Small intestine (tissue), 16 donors: ENCODE measurements around the gene LDHB. TPM values are rescaled to one million over a fixed set of nuclear protein-coding genes. Genes with fewer than 3 reads are reported as not detected.

Experiments
- DNase-seq, 2 donors: peaks; one replicate each; pipeline versions ENCODE4 v3.0.0 to v3.0.0-alpha.2; 2013
- FAIRE-seq: peaks from 2 replicates; lab custom pipeline; 2012; peaks lifted over from hg19 to GRCh38; lab: Jason Lieb, UNC
- H3K27ac ChIP-seq, 3 donors: one replicate each; pipeline ENCODE4 v1.5.1; 2013; ENCODE audit warnings: low read length in 2 of 3, mild to moderate bottlenecking in 2 of 3, control low read depth in 1 of 3, inconsistent platforms in 1 of 3, low read depth in 1 of 3, moderate library complexity in 1 of 3
- H3K27me3 ChIP-seq, 3 donors: one replicate each; pipeline ENCODE4 v1.6.1; 2013; ENCODE audit warnings: low read length in 3 of 3, inconsistent platforms in 1 of 3; ENCODE audit not compliant: control insufficient read depth in 3 of 3, insufficient read depth in 3 of 3
- H3K36me3 ChIP-seq, 3 donors: one replicate each; pipeline ENCODE4 v1.6.1; 2013; ENCODE audit warnings: low read length in 3 of 3, inconsistent platforms in 1 of 3, low read depth in 1 of 3, mild to moderate bottlenecking in 1 of 3, moderate library complexity in 1 of 3; ENCODE audit not compliant: control insufficient read depth in 3 of 3, insufficient read depth in 2 of 3
- H3K4me1 ChIP-seq, 3 donors: one replicate each; pipeline ENCODE4 v1.6.1; 2013; ENCODE audit warnings: low read length in 2 of 3, inconsistent platforms in 1 of 3, low read depth in 1 of 3, mild to moderate bottlenecking in 1 of 3, moderate library complexity in 1 of 3; ENCODE audit not compliant: control insufficient read depth in 3 of 3, insufficient read depth in 2 of 3
- H3K4me3 ChIP-seq, 3 donors: one replicate each; pipeline ENCODE4 v1.5.1; 2013; ENCODE audit warnings: low read length in 3 of 3, control low read depth in 1 of 3, inconsistent platforms in 1 of 3, low read depth in 1 of 3, mild to moderate bottlenecking in 1 of 3, moderate library complexity in 1 of 3
- H3K9me3 ChIP-seq, 2 donors: one replicate each; pipeline ENCODE4 v1.6.1; 2013; ENCODE audit warnings: low read depth in 1 of 2, low read length in 1 of 2; ENCODE audit not compliant: control insufficient read depth in 2 of 2, insufficient read depth in 1 of 2
- WGBS, 3 donors: extraction: QIAGEN DNeasy Blood & Tissue Kit; methylation state at CpG; one replicate each; pipeline ENCODE4 v1.1.7; 2013; 5-methylcytosine and 5-hydroxymethylcytosine counted together
- long read RNA-seq, 10 donors: transcript quantifications; one replicate each; lab custom pipeline, GENCODE V29; 2026
- polyA plus RNA-seq, 4 donors: library from polyadenylated mRNA; stranded (reverse) in 3 of 4; unstranded in 1 of 4; fragments of 200-250 nt in 3 of 4; fragments of 120-200 nt in 1 of 4; gene quantifications; one replicate each; pipeline versions ENCODE4 v1.2.1 to v1.2.3, GENCODE V29; 2013
- donor health status: healthy with polysubstance abuse.
- donor health status: control.
- donor health status: control.
- donor health status: Bipolar disorder and iron deficiency.
- donor health status: healthy.

LDHB gene
- 100 to 1,000 TPM in 3 of 4 donors, 10 to 100 TPM in 1; 19.5 to 513 (median 154) TPM for polyA plus RNA-seq
- long read RNA-seq, donor 1, transcript LDHB-210 (2 exons, 544 nt), result minor isoform, 7 of 473 reads
- long read RNA-seq, donor 1, transcript LDHB-209 (2 exons, 672 nt), result minor isoform, 21 of 473 reads
- long read RNA-seq, donor 1, transcript LDHB-206 (3 exons, 678 nt), result minor isoform, 29 of 473 reads
- long read RNA-seq, donor 1, transcript LDHB-201 (8 exons, 1,303 nt), result major isoform, 345 of 473 reads
- long read RNA-seq, donor 1, partial matches to known transcripts, result 65 of 473 reads
- long read RNA-seq, donor 1, other reads (novel, unspliced or antisense), result 5 of 473 reads
- long read RNA-seq, donor 2, transcript LDHB-201 (8 exons, 1,303 nt), result major isoform, 104 of 140 reads
- long read RNA-seq, donor 2, transcript LDHB-206 (3 exons, 678 nt), result minor isoform, 14 of 140 reads
- long read RNA-seq, donor 2, transcript LDHB-209 (2 exons, 672 nt), result minor isoform, 7 of 140 reads
- long read RNA-seq, donor 2, partial matches to known transcripts, result 13 of 140 reads
- long read RNA-seq, donor 2, other reads (novel, unspliced or antisense), result 0 of 140 reads
- long read RNA-seq, donor 3, transcript LDHB-201 (8 exons, 1,303 nt), result major isoform, 143 of 218 reads
- long read RNA-seq, donor 3, transcript LDHB-209 (2 exons, 672 nt), result minor isoform, 13 of 218 reads
- long read RNA-seq, donor 3, transcript LDHB-206 (3 exons, 678 nt), result minor isoform, 18 of 218 reads
- long read RNA-seq, donor 3, partial matches to known transcripts, result 42 of 218 reads
- long read RNA-seq, donor 3, other reads (novel, unspliced or antisense), result 0 of 218 reads
- long read RNA-seq, donor 4, partial matches to known transcripts, result 0 of 4 reads
- long read RNA-seq, donor 4, other reads (novel, unspliced or antisense), result 0 of 4 reads
- long read RNA-seq, donor 5, transcript LDHB-209 (2 exons, 672 nt), result minor isoform, 10 of 66 reads
- long read RNA-seq, donor 5, transcript LDHB-206 (3 exons, 678 nt), result minor isoform, 11 of 66 reads
- long read RNA-seq, donor 5, transcript LDHB-201 (8 exons, 1,303 nt), result major isoform, 33 of 66 reads
- long read RNA-seq, donor 5, partial matches to known transcripts, result 12 of 66 reads
- long read RNA-seq, donor 5, other reads (novel, unspliced or antisense), result 0 of 66 reads
- long read RNA-seq, donor 6, transcript LDHB-201 (8 exons, 1,303 nt), result major isoform, 136 of 189 reads
- long read RNA-seq, donor 6, transcript LDHB-209 (2 exons, 672 nt), result minor isoform, 7 of 189 reads
- long read RNA-seq, donor 6, transcript LDHB-206 (3 exons, 678 nt), result minor isoform, 10 of 189 reads
- long read RNA-seq, donor 6, partial matches to known transcripts, result 34 of 189 reads
- long read RNA-seq, donor 6, other reads (novel, unspliced or antisense), result 0 of 189 reads
- long read RNA-seq, donor 7, result 0 reads
- long read RNA-seq, donor 8, transcript LDHB-201 (8 exons, 1,303 nt), result major isoform, 23 of 25 reads
- long read RNA-seq, donor 8, partial matches to known transcripts, result 0 of 25 reads
- long read RNA-seq, donor 8, other reads (novel, unspliced or antisense), result 0 of 25 reads
- long read RNA-seq, donor 9, transcript LDHB-201 (8 exons, 1,303 nt), result major isoform, 36 of 46 reads
- long read RNA-seq, donor 9, partial matches to known transcripts, result 5 of 46 reads
- long read RNA-seq, donor 9, other reads (novel, unspliced or antisense), result 0 of 46 reads
- long read RNA-seq, donor 10, transcript LDHB-206 (3 exons, 678 nt), result minor isoform, 17 of 292 reads
- long read RNA-seq, donor 10, transcript LDHB-209 (2 exons, 672 nt), result minor isoform, 6 of 292 reads
- long read RNA-seq, donor 10, transcript LDHB-201 (8 exons, 1,303 nt), result major isoform, 203 of 292 reads
- long read RNA-seq, donor 10, partial matches to known transcripts, result 63 of 292 reads
- long read RNA-seq, donor 10, other reads (novel, unspliced or antisense), result 0 of 292 reads

- 0 to 1% (median 1%) methylated on average over 40 to 41 of the region's 41 CpGs for WGBS, 3 donors
Observed at GRCh38 chr12:21657326-21658077, at the start of gene LDHB. TSS of gene LDHB (minus strand) at chr12:21657842. CDS start at chr12:21654671, 3,171 bp downstream.

GRCh38 chr12:21704847-21705246 lies 47.2 kb upstream of the LDHB start:
- H3K4me3 ChIP-seq, result no peak overlapping the region
- H3K4me1 ChIP-seq, result no peaks in the 10 kb centered on the region
- no peak overlapping the region for H3K27ac ChIP-seq
- H3K36me3 ChIP-seq, result no peaks in the 10 kb centered on the region
- 88 to 90% (median 88%) methylated on average over 4 of the region's 4 CpGs for WGBS, 3 donors
- DNase-seq, result no peak
- no peak for FAIRE-seq
- no peaks in the 10 kb centered on the region for H3K27me3 ChIP-seq
- no peaks in the 10 kb centered on the region for H3K9me3 ChIP-seq

More at GRCh38 chr12:21657326-21658077, at the start of gene LDHB:
- peak within 1 kb of the TSS; percentile 72 to 86 (median 84) for H3K4me3 ChIP-seq
- H3K36me3 ChIP-seq, result no peaks in the 10 kb centered on the region
- no peaks in the 10 kb centered on the region for H3K27me3 ChIP-seq
- FAIRE-seq (no peak), DNase-seq (peak; percentile 71 to 96)
- H3K27ac ChIP-seq, result peak within 1 kb of the TSS; percentile 27 to 96 (median 89)
- no peaks in the 10 kb centered on the region for H3K9me3 ChIP-seq
- peaks cover 0 to 6% (median 0%) of the 10 kb centered on the region in 3 donors for H3K4me1 ChIP-seq

- H3K9me3 ChIP-seq, result no peaks in the 10 kb centered on the region
- FAIRE-seq, result no peak
- DNase-seq, result no peak
- H3K4me1 ChIP-seq, result peaks cover 0 to 5% (median 0%) of the 10 kb centered on the region in 3 donors
- no peaks in the 10 kb centered on the region for H3K27me3 ChIP-seq
- no peak overlapping the region for H3K4me3 ChIP-seq
- H3K36me3 ChIP-seq, result no peaks in the 10 kb centered on the region
- no peak overlapping the region for H3K27ac ChIP-seq
Observed at GRCh38 chr12:21699851-21700250, 42.2 kb upstream of the LDHB start.

GRCh38 chr12:21697904-21698630 lies 40.4 kb upstream of the LDHB start:
- Histone ChIP-seq H3K4me1 (peaks cover 0 to 5% (median 0%) of the 10 kb centered on the region in 3 donors), H3K4me3 (no peak overlapping the region), H3K9me3 (no peaks in the 10 kb centered on the region), H3K27me3 (no peaks in the 10 kb centered on the region), H3K36me3 (no peaks in the 10 kb centered on the region), H3K27ac (no peak overlapping the region)
- 25 to 26% (median 26%) methylated on average over 7 of the region's 7 CpGs for WGBS, 3 donors
- peak; percentile 45 to 55 for DNase-seq
- peak; percentile 67 for FAIRE-seq

- Histone ChIP-seq H3K4me1 (peaks cover 0 to 5% (median 0%) of the 10 kb centered on the region in 3 donors), H3K4me3 (no peak overlapping the region), H3K36me3 (no peaks in the 10 kb centered on the region), H3K9me3 (no peaks in the 10 kb centered on the region), H3K27me3 (no peaks in the 10 kb centered on the region), H3K27ac (no peak overlapping the region)
- FAIRE-seq (no peak), DNase-seq (no peak)
Observed at GRCh38 chr12:21696625-21697024, 39.0 kb upstream of the LDHB start.

- 60 to 75% (median 66%) methylated on average over 2 of the region's 2 CpGs for WGBS, 3 donors
- FAIRE-seq, result no peak
- H3K9me3 ChIP-seq, result no peaks in the 10 kb centered on the region
- H3K4me3 ChIP-seq, result no peak overlapping the region
- DNase-seq, result no peak
- no peaks in the 10 kb centered on the region for H3K36me3 ChIP-seq
- no peak overlapping the region for H3K27ac ChIP-seq
- H3K4me1 ChIP-seq, result peaks cover 0 to 5% (median 0%) of the 10 kb centered on the region in 3 donors
- H3K27me3 ChIP-seq, result no peaks in the 10 kb centered on the region
Observed at GRCh38 chr12:21695986-21696385, 38.3 kb upstream of the LDHB start.
